GM12875 (cell line): ENCODE results near the gene IGFBP5.
A peak's percentile ranks its signal among the peaks of the same experiment; 100 is the strongest.

Source experiments
- H3K4me3 ChIP-seq: one replicate; pipeline ENCODE4 v1.5.1; 2011; ENCODE audit warnings: low read depth, low read length, control low read depth
- CTCF ChIP-seq: IDR thresholded peaks from 2 replicates; pipeline ENCODE4 v1.5.1; 2011; ENCODE audit warnings: low read depth, mild to moderate bottlenecking, control low read depth, inconsistent platforms, low read length, moderate library complexity, borderline replicate concordance; ENCODE audit not compliant: insufficient read depth

IGFBP5 gene

GRCh38 chr2:216666461-216667233 lies 28.7 kb downstream of the IGFBP5 start:
- TF ChIP-seq CTCF: peak; percentile 99

GRCh38 chr2:216665717-216666116 lies 29.6 kb downstream of the IGFBP5 start:
- H3K4me3 ChIP-seq: no peak overlapping the region
- no peak for TF ChIP-seq CTCF

More at GRCh38 chr2:216666461-216667233, 28.7 kb downstream of the IGFBP5 start:
- H3K4me3 ChIP-seq: no peak overlapping the region

- no peak overlapping the region for H3K4me3 ChIP-seq
- TF ChIP-seq CTCF: no peak
These were observed 30.1 kb downstream of the IGFBP5 start for GRCh38 chr2:216665242-216665641.

GRCh38 chr2:216664593-216665034 lies 30.7 kb downstream of the IGFBP5 start:
- 0 out of 2 replicates have a peak, but pooled peaks have one; percentile 10 for TF ChIP-seq CTCF

GRCh38 chr2:216663846-216664245 lies 31.5 kb downstream of the IGFBP5 start:
- no peak for TF ChIP-seq CTCF

More at GRCh38 chr2:216664593-216665034, 30.7 kb downstream of the IGFBP5 start:
- no peak overlapping the region for H3K4me3 ChIP-seq

GRCh38 chr2:216663106-216663505 lies 32.2 kb downstream of the IGFBP5 start:
- TF ChIP-seq CTCF: no peak
- H3K4me3 ChIP-seq: no peak overlapping the region

More at GRCh38 chr2:216663846-216664245, 31.5 kb downstream of the IGFBP5 start:
- H3K4me3 ChIP-seq: no peak overlapping the region
